ACC112 (cell line): ENCODE data around the gene SIK2.
"Not testable (repeated sequence)": the region's sequence is repeated elsewhere in the genome, so short reads cannot be mapped to it uniquely, and the experiment has no call there.

Experiments
- H2AFZ ChIP-seq: fragments of 200-600 bp; sonication (generic); one replicate; pipeline ENCODE4 v1.6.0; 2017; ENCODE audit warnings: antibody characterized with exemption, low read length; ENCODE audit not compliant: unreplicated experiment
- H3K27ac ChIP-seq: fragments of 200-600 bp; sonication (generic); 2 replicates; pipeline ENCODE4 v1.5.1; 2014; ENCODE audit warnings: low read depth, mild to moderate bottlenecking, antibody characterized with exemption, low read length, moderate library complexity
- H3K27me3 ChIP-seq: fragments of 200-600 bp; sonication (generic); 2 replicates; pipeline ENCODE4 v1.6.1; 2014; ENCODE audit warnings: mild to moderate bottlenecking, antibody characterized with exemption, low read length, moderate library complexity, mixed read lengths; ENCODE audit not compliant: insufficient read depth
- H3K36me3 ChIP-seq: fragments of 200-600 bp; sonication (generic); 2 replicates; pipeline ENCODE4 v1.6.1; 2016; ENCODE audit warnings: mild to moderate bottlenecking, antibody characterized with exemption, low read length, moderate library complexity, mixed read lengths; ENCODE audit not compliant: insufficient read depth
- H3K4me1 ChIP-seq: fragments of 200-600 bp; sonication (generic); one replicate; pipeline ENCODE4 v1.6.1; 2016; ENCODE audit warnings: low read length, mixed read lengths; ENCODE audit not compliant: insufficient read depth, unreplicated experiment, control insufficient read depth
- H3K4me3 ChIP-seq: fragments of 200-600 bp; sonication (generic); 2 replicates; pipeline ENCODE4 v1.5.1; 2014; ENCODE audit warnings: mild to moderate bottlenecking, low read depth, low read length
- H3K79me2 ChIP-seq: fragments of 200-600 bp; sonication (generic); one replicate; pipeline ENCODE4 v1.6.0; 2016; ENCODE audit warnings: low read length; ENCODE audit not compliant: control insufficient read depth, unreplicated experiment, insufficient read depth

SIK2 gene

GRCh38 chr11:111766834-111767142, 164.5 kb downstream of the SIK2 start:
- Histone ChIP-seq H3K36me3 (peaks cover 6% of the 10 kb centered on the region; the same call in 1 of the 2 replicates), H3K27me3 (no peaks in the 10 kb centered on the region), H3K27ac (peak overlapping the region; percentile 75), H2AFZ (peak overlapping the region; percentile 94), H3K4me1 (peaks cover 14% of the 10 kb centered on the region), H3K4me3 (peak overlapping the region; percentile 90), H3K79me2 (peaks cover 38% of the 10 kb centered on the region)

- peaks cover 5% of the 10 kb centered on the region for H3K79me2 ChIP-seq
- no peak overlapping the region for H2AFZ ChIP-seq
- no peak overlapping the region for H3K27ac ChIP-seq
- H3K4me3 ChIP-seq, result no peak overlapping the region
- H3K27me3 ChIP-seq, result no peaks in the 10 kb centered on the region
- no peaks in the 10 kb centered on the region for H3K36me3 ChIP-seq
- peaks cover 12% of the 10 kb centered on the region for H3K4me1 ChIP-seq
Measured at GRCh38 chr11:111770581-111771134, 168.4 kb downstream of the SIK2 start.

GRCh38 chr11:111771205-111771604, 169.0 kb downstream of the SIK2 start:
- peaks cover 12% of the 10 kb centered on the region for H3K4me1 ChIP-seq
- H3K79me2 ChIP-seq, H3K27me3 ChIP-seq, H3K36me3 ChIP-seq, H3K4me3 ChIP-seq, H3K27ac ChIP-seq, H2AFZ ChIP-seq: not testable (repeated sequence)

GRCh38 chr11:111772535-111772934, 170.3 kb downstream of the SIK2 start:
- Histone ChIP-seq H3K27me3 (no peaks in the 10 kb centered on the region), H3K36me3 (no peaks in the 10 kb centered on the region), H3K27ac (no peak overlapping the region), H3K4me1 (peaks cover 7% of the 10 kb centered on the region), H2AFZ (no peak overlapping the region), H3K4me3 (no peak overlapping the region), H3K79me2 (no peaks in the 10 kb centered on the region)

- no peaks in the 10 kb centered on the region for H3K27me3 ChIP-seq
- H3K4me3 ChIP-seq, result no peak overlapping the region
- H3K4me1 ChIP-seq, result peaks cover 7% of the 10 kb centered on the region
- H2AFZ ChIP-seq, result peak overlapping the region; percentile 15
- H3K27ac ChIP-seq, result no peak overlapping the region; the same call in 1 of the 2 replicates
- H3K79me2 ChIP-seq, result no peaks in the 10 kb centered on the region
- no peaks in the 10 kb centered on the region for H3K36me3 ChIP-seq
Measured at GRCh38 chr11:111774955-111775710, 172.9 kb downstream of the SIK2 start.

GRCh38 chr11:111776398-111777093, 174.3 kb downstream of the SIK2 start:
- Histone ChIP-seq H3K79me2 (no peaks in the 10 kb centered on the region), H3K4me1 (peaks cover 7% of the 10 kb centered on the region), H3K4me3 (no peak overlapping the region), H2AFZ (no peak overlapping the region), H3K36me3 (no peaks in the 10 kb centered on the region), H3K27ac (no peak overlapping the region), H3K27me3 (no peaks in the 10 kb centered on the region)

- no peaks in the 10 kb centered on the region for H3K79me2 ChIP-seq
- no peak overlapping the region for H3K27ac ChIP-seq
- H3K4me3 ChIP-seq, result no peak overlapping the region
- no peaks in the 10 kb centered on the region for H3K36me3 ChIP-seq
- no peak overlapping the region for H2AFZ ChIP-seq
- H3K4me1 ChIP-seq, result peaks cover 7% of the 10 kb centered on the region
- H3K27me3 ChIP-seq, result no peaks in the 10 kb centered on the region
Measured at GRCh38 chr11:111777094-111778046, 175.1 kb downstream of the SIK2 start.

- Histone ChIP-seq H3K27ac (no peak overlapping the region), H2AFZ (no peak overlapping the region), H3K4me3 (no peak overlapping the region), H3K36me3 (no peaks in the 10 kb centered on the region), H3K27me3 (no peaks in the 10 kb centered on the region), H3K79me2 (no peaks in the 10 kb centered on the region), H3K4me1 (peaks cover 7% of the 10 kb centered on the region)
Measured at GRCh38 chr11:111778047-111778558, 175.9 kb downstream of the SIK2 start.

- Histone ChIP-seq H3K4me3 (no peak overlapping the region), H3K27ac (no peak overlapping the region), H3K27me3 (no peaks in the 10 kb centered on the region), H3K36me3 (no peaks in the 10 kb centered on the region), H3K4me1 (peaks cover 7% of the 10 kb centered on the region), H2AFZ (no peak overlapping the region), H3K79me2 (no peaks in the 10 kb centered on the region)
Measured at GRCh38 chr11:111779118-111779517, 176.9 kb downstream of the SIK2 start.
